NB4 (cell line): ENCODE data around the gene CAMK2G.

ENCODE experiments used
- POLR2A ChIP-seq: IDR thresholded peaks from 2 replicates; pipeline ENCODE4 v1.6.1; 2011; ENCODE audit warnings: mild to moderate bottlenecking; ENCODE audit not compliant: insufficient read length; ENCODE audit errors: extremely low read depth
- TF ChIP-seq, protein P1 (sequence below): IDR thresholded peaks from one replicate; pipeline ENCODE4 v1.5.1; 2012; ENCODE audit warnings: low read depth, low read length
- TF ChIP-seq, protein P2 (sequence below): IDR thresholded peaks from 2 replicates; pipeline ENCODE4 v1.6.1; 2011; ENCODE audit warnings: low read depth, low read length

DNA sequence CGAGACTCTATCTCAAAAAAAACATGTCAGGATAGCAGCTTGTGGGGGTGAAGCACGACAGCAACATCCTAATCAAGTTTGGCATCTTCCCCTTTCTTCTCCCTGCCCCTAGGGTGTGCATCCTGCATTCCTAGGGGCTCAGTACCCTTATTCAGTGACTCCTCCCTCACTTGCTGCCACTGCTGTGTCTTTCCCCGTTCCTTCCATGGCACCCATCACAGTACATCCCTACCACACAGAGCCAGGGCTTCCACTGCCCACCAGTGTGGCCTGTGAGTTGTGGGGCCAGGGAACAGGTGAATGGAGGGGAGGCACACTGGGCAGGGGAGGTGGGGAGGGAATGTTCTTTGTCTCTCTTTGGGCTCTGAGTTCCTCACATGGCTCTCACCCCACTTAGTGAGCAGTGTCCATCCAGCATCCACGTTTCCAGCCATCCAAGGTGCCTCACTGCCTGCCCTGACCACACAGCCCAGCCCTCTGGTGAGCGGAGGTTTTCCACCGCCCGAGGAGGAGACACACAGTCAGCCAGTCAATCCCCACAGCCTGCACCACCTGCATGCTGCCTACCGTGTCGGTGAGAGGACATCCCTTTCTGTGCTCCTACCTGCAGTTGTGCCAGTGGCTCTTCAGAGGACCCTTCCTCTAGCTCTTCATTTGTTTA, 74.3 kb downstream of the CAMK2G start:
- TF ChIP-seq, protein P1, sequence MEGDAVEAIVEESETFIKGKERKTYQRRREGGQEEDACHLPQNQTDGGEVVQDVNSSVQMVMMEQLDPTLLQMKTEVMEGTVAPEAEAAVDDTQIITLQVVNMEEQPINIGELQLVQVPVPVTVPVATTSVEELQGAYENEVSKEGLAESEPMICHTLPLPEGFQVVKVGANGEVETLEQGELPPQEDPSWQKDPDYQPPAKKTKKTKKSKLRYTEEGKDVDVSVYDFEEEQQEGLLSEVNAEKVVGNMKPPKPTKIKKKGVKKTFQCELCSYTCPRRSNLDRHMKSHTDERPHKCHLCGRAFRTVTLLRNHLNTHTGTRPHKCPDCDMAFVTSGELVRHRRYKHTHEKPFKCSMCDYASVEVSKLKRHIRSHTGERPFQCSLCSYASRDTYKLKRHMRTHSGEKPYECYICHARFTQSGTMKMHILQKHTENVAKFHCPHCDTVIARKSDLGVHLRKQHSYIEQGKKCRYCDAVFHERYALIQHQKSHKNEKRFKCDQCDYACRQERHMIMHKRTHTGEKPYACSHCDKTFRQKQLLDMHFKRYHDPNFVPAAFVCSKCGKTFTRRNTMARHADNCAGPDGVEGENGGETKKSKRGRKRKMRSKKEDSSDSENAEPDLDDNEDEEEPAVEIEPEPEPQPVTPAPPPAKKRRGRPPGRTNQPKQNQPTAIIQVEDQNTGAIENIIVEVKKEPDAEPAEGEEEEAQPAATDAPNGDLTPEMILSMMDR, result no peak
- TF ChIP-seq, protein P2, sequence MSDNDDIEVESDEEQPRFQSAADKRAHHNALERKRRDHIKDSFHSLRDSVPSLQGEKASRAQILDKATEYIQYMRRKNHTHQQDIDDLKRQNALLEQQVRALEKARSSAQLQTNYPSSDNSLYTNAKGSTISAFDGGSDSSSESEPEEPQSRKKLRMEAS, result no peak
- TF ChIP-seq POLR2A, result no peak
